ENCODE data around the gene DNAH7. TPM values are rescaled to one million over a fixed set of nuclear protein-coding genes. Genes with fewer than 3 reads are reported as not detected.
A peak's percentile ranks its signal among the peaks of the same experiment; 100 is the strongest.

Gene DNAH7
- total and polyA plus RNA-seq, 2 of the 13 experiments (the other 11 are each of a cell fraction or from before 2014, with no cell fraction given): 0.09 TPM; not detected in 1

- Histone ChIP-seq H3K27me3 (ENCODE audit: control insufficient read depth in 1 of 2, insufficient read depth in 2 of 2, low read length in 2 of 2) (no peaks in the 10 kb centered on the region), H3K79me2 (ENCODE audit: insufficient read depth, low read length) (no peaks in the 10 kb centered on the region), H3K9ac (ENCODE audit: insufficient read depth, low read depth, low read length) (no peak overlapping the region), H2AFZ (ENCODE audit: low read length) (no peak overlapping the region), H3K4me1 (ENCODE audit: insufficient read depth, low read length) (no peaks in the 10 kb centered on the region), H3K9me3 (ENCODE audit: low read length) (no peaks in the 10 kb centered on the region), H3K4me2 (ENCODE audit: low read depth, low read length) (no peak overlapping the region), H3K4me3 (replicated peaks in 1 of 3; ENCODE audit: insufficient read depth in 1 of 3, low read depth in 2 of 3, low read length in 3 of 3) (no peak overlapping the region), H3K36me3 (replicated peaks in 1 of 2; ENCODE audit: control insufficient read depth in 1 of 2, insufficient read depth in 2 of 2, low read length in 2 of 2) (no peaks in the 10 kb centered on the region), H4K20me1 (ENCODE audit: insufficient read depth, low read length) (no peaks in the 10 kb centered on the region), H3K27ac (ENCODE audit: extremely low read length, insufficient read depth, low read length) (no peak overlapping the region)
- CTCF ChIA-PET (ENCODE audit: low intra/inter-chr PET ratio, low total read pairs): no interaction called here
- in situ Hi-C loops (cut with HindIII; ENCODE audit: extremely low pct_ligation_motif_present, low pct_unique_long_range_greater_than_20kb) (no loop called here), intact Hi-C loops (cut with micrococcal nuclease; ENCODE audit: unreplicated experiment) (no loop called here)
- WGBS (ENCODE audit: low lambda C conversion rate): 11% methylated on average over 4 of the region's 4 CpGs
- DNase-seq (ENCODE audit: low spot score) (no peak), FAIRE-seq (no peak), ATAC-seq (no peak)
- POLR2A ChIA-PET: no interaction called here
- no TSS peak for BruUV-seq (replicated peaks)
- TF ChIP-seq ZNF646 (CRISPR knock-in tag; IDR thresholded peaks at IDR 0.05) (no peak), DMTF1 (CRISPR knock-in tag; IDR thresholded peaks at IDR 0.05) (no peak), MATR3 (CRISPR knock-in tag; IDR thresholded peaks at IDR 0.05) (no peak), LCORL (IDR thresholded peaks at IDR 0.05) (peak; percentile 98), LCORL (CRISPR knock-in tag; IDR thresholded peaks at IDR 0.05) (no peak), ZNF557 (CRISPR knock-in tag; IDR thresholded peaks at IDR 0.05) (no peak), ZNF816 (CRISPR knock-in tag; IDR thresholded peaks at IDR 0.05; ENCODE audit: borderline replicate concordance) (no peak), ZNF792 (CRISPR knock-in tag; IDR thresholded peaks at IDR 0.05) (no peak), NFYB (CRISPR knock-in tag; IDR thresholded peaks at IDR 0.05) (no peak), REST (IDR thresholded peaks at IDR 0.05; ENCODE audit: borderline replicate concordance in 1 of 2, low read depth in 1 of 2, low read length in 2 of 2) (no peak), POLR2G (IDR thresholded peaks at IDR 0.05; ENCODE audit: low read depth, low read length) (no peak), CREB1 (IDR thresholded peaks at IDR 0.05) (0 out of 2 replicates have a peak, but pooled peaks have one; percentile 23), CREB1 (CRISPR knock-in tag; IDR thresholded peaks at IDR 0.05) (no peak)
Observed at GRCh38 chr2:195848119-195848899, 220.3 kb downstream of the DNAH7 start.

Measured in HepG2 (cell line).